T-helper 1 cell treated with Interleukin-12 subunit alpha and Interleukin-12 subunit beta and Interleukin-4 antibody, amounts not matched to agents 30 μg/mL and 1 μg/mL, for 36 hours (primary cell): ENCODE data around the gene ELFN1.

Source experiments
- H3K27ac Mint-ChIP-seq: one replicate; pipeline ENCODE4 v1.8.0; 2021; ENCODE audit warnings: mild to moderate bottlenecking, mixed read lengths
- H3K27me3 Mint-ChIP-seq: one replicate; pipeline ENCODE4 v1.8.0; 2021; ENCODE audit warnings: low read depth, mixed read lengths
- H3K36me3 Mint-ChIP-seq: one replicate; pipeline ENCODE4 v1.8.0; 2021; ENCODE audit warnings: low read depth, mixed read lengths
- H3K4me1 Mint-ChIP-seq: one replicate; pipeline ENCODE4 v1.8.0; 2021; ENCODE audit warnings: low read depth, mixed read lengths
- H3K4me3 Mint-ChIP-seq: one replicate; pipeline ENCODE4 v1.8.0; 2021; ENCODE audit warnings: mild to moderate bottlenecking, moderate library complexity, mixed read lengths
- H3K9me3 Mint-ChIP-seq: one replicate; pipeline ENCODE4 v1.8.0; 2021; ENCODE audit warnings: mixed read lengths

Gene ELFN1

DNA sequence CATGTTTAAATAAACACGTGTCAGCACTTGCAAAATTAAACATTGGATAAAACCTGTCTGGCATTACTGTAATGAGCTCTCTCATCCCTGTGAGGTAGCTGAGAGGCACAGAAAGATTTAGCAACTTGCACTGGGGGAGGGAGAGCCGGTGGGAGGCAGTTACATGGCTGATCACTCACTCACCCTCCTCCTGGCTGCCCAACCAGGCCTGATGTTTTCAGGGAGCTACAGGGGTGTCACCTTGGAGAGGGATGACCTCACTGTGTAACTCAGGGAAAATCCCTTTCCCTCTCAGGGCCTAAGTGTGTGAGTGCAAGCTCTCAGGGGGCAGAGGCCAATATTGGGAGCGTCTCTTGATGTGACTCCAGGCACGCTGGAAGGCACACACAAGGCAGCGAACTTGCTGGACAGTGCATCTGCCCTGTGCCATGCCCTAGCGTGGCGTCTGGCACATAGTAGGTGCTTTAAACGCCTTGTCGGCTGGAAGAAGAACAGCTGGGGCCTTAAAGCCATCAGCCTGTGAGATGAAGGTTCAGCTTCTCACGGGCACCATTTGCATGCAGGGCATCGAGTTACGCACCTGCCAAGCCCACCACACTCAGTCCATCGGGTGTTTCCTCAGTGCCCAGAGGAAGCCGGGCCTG lies 51.1 kb downstream of the ELFN1 start:
- H3K27me3 Mint-ChIP-seq, result peaks cover 3% of the 10 kb centered on the region
- H3K9me3 Mint-ChIP-seq, result peaks cover 5% of the 10 kb centered on the region
- no peak overlapping the region for H3K4me3 Mint-ChIP-seq
- H3K4me1 Mint-ChIP-seq, result no peaks in the 10 kb centered on the region
- H3K27ac Mint-ChIP-seq, result no peak overlapping the region
- H3K36me3 Mint-ChIP-seq, result no peaks in the 10 kb centered on the region

DNA sequence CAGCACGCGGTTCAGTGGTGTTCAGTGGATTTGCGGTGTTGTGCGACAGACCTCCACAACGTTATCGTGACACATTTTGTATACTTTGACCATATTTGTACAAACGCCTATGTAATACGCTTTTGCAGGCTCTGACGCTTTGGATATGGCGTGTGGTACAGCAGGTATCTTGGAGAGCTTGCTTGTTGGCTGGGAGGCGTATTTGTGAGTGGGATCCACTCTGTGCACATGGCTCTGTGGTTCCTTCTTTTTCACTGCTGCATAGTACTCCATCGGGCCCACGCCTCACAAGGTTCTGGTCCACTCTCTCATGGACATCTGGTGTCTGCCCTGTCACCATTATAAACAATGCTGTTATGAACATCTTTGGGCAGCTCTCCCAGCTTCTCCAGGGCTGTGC lies 53.2 kb downstream of the ELFN1 start:
- Mint-ChIP-seq H3K4me1 (no peaks in the 10 kb centered on the region), H3K4me3 (no peak overlapping the region), H3K27me3 (no peaks in the 10 kb centered on the region), H3K27ac (no peak overlapping the region), H3K9me3 (peaks cover 5% of the 10 kb centered on the region), H3K36me3 (no peaks in the 10 kb centered on the region)

DNA sequence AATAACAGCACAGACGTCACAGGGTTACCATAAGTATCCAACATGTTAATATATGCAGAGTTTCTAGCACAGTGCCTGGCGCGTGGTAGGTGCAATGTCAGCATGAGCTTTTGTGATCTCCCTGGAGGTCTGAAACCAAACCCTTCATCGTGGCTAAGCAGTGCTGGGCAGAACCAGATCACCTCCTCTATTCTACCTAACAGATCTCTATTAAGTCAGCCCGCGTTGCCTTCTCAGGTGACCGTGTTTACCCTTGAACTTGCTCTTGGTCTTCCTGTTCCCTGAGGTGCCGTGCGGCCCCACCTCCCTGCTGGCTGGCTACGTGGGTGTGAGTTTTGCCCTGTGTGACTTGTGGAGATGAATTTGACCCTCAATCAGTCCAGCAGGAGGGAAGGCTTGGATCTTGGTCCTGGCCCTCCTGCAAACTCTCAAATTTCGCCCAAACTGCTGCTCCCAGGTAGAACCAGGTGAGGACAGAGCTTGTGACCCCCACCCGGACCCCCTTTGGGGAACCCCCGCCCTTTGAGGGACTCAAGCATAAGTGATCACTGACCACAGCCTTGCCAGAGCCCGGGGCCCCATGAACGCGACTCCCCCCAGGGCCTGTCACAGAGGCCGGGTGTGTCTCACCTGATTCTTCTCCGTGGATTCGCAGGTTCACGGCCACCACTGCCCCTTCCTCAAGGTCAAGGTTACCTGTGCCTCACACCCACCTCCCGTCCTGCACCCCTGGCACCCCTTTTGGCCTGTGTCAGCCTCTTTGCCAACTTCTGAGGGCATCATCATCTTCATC lies 54.2 kb downstream of the ELFN1 start:
- Mint-ChIP-seq H3K36me3 (no peaks in the 10 kb centered on the region), H3K4me3 (no peak overlapping the region), H3K27me3 (no peaks in the 10 kb centered on the region), H3K9me3 (peaks cover 5% of the 10 kb centered on the region), H3K4me1 (no peaks in the 10 kb centered on the region), H3K27ac (no peak overlapping the region)

DNA sequence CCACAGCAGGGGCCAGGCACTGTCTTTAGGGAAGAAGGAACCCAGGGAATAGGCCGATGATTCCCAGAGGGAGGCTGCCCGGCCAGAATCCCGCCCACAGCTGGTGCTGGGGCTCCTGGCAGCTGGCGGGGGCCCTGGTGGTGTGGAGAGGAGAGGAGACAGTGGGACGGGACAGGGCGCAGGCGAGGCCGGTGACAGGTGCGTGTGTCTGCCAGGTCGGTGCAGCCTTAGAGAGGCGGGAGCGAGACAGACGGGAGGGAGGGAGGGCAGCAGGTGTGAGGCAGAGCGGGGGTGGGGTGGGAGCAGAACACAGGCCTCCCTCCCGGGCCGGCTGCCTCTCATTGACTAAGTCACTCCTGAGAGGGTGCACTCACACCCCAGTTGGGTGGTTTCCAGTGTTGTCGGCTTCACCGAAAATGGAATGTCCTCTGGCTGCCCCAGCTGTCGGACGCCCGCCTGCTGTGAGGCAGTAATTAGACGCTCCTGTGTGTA lies 55.2 kb downstream of the ELFN1 start:
- no peaks in the 10 kb centered on the region for H3K36me3 Mint-ChIP-seq
- no peak overlapping the region for H3K4me3 Mint-ChIP-seq
- no peaks in the 10 kb centered on the region for H3K27me3 Mint-ChIP-seq
- no peak overlapping the region for H3K27ac Mint-ChIP-seq
- peaks cover 5% of the 10 kb centered on the region for H3K9me3 Mint-ChIP-seq
- no peaks in the 10 kb centered on the region for H3K4me1 Mint-ChIP-seq

DNA sequence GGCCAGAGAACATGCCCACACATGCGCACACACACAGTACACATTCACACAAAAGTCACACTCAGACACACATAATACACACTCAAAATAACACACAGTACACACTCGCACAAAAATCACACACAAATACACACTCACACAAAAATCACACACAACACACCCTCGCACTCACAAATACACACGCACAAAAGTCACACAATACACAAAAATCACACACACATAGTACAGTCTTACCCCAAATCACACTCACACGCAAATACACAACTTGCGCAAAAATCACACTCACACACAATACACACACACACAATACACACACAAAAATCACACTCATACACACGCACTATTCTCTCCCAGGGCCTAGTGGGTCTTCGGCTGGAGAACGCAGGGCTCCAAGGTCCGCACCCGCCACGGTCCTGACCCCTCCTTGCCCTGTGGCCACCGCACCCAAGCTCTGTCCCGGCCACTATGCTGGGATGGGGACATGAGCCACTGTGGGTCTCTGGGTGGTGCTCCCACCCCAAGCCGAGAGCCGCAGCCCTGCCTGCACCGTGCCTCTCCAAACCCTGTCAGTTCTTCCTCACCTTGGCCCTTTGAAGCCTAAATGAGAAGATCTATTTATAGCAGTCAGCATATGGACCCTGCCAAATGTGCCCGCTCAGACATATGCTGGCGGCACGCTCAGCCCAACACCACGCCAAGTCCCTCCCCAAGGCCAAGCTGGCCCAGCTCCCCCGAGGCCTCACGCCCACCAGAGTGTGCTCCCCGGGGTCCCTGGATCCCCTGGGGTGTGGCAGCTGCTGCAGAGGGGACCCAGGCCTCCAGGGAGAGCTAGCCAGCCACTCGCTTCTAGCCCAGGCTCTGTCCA lies 55.9 kb downstream of the ELFN1 start:
- Mint-ChIP-seq H3K4me3 (no peak overlapping the region), H3K9me3 (peaks cover 5% of the 10 kb centered on the region), H3K27me3 (no peaks in the 10 kb centered on the region), H3K27ac (no peak overlapping the region), H3K4me1 (no peaks in the 10 kb centered on the region), H3K36me3 (no peaks in the 10 kb centered on the region)

DNA sequence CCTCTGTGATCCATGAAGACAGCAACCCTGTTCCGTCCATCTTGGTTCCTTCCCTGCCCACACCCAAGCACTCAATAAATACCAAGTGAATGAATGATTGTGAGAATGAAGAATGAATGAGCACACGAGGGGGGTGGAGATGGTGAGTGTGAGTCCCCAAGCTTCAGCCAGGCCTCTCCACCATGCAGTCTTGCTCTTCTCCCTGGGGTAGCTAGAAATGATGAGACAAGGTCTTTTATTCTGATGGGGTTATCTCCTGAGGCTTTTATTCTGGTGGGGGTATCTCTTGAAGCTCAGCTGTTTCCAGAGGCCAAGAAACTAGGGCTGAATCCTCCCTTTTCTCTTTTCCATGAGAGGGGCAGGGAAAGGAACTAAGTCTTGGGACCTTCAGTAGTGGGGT lies 57.0 kb downstream of the ELFN1 start:
- H3K4me3 Mint-ChIP-seq, result no peak overlapping the region
- H3K27me3 Mint-ChIP-seq, result no peaks in the 10 kb centered on the region
- no peak overlapping the region for H3K27ac Mint-ChIP-seq
- no peaks in the 10 kb centered on the region for H3K4me1 Mint-ChIP-seq
- H3K36me3 Mint-ChIP-seq, result no peaks in the 10 kb centered on the region
- peaks cover 5% of the 10 kb centered on the region for H3K9me3 Mint-ChIP-seq

DNA sequence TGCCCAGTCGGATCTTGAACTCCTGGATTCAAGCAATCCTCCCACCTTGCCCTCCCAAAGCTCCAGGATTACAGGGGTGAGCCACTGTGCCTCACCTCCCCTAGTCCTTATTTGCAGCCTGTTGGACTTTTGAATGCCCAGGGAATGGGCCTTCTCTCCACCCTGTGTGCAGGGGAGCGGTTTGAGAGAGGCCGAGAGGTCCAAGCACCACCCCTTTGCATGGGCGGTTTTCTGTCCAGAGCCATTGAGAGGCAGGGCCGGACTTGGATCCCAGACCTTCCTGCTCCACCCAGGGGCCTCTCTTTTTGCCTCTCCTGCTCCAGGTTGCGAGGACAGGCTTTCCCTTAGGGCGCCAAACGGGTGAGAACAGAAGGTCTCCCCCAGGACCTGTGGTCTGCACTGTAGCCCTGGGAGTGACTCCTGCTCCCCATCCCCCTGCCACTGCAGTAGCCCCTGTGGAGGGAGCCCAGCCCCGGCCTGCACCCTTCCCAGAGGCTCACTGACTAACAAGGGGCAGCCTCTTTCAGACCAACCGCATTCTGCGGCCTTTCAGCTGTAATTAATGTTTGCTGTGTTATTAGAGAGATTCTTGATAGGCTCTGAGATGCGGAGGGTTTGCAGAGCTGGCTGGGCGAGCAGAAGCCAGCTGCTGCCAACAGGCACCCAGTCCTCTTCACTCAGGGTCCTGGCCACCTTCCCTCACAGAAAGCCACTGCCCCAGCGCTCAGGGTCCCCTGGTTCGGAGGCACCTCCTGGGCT lies 57.9 kb downstream of the ELFN1 start:
- Mint-ChIP-seq H3K36me3 (no peaks in the 10 kb centered on the region), H3K9me3 (peaks cover 5% of the 10 kb centered on the region), H3K4me1 (no peaks in the 10 kb centered on the region), H3K27ac (no peak overlapping the region), H3K4me3 (no peak overlapping the region), H3K27me3 (no peaks in the 10 kb centered on the region)

DNA sequence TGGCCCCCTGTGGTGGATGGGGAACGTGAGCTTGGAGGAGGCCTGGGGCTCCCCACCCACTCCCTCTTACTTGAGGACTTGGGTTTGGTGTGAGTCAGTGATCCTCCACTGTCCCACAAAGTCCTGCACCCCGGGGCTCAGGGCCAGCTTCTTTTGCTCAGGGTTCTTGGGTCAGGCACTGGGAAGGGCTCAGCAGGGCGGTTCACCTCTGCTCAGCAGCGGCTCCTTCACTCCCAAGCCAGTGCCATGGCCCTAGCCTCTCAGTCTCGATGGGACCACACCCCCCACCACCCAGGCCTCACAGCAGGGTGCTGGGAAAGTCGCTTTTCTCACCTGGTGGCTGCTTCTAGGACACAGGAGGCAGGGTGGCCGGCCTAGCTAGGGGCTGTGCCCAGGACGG lies 59.1 kb downstream of the ELFN1 start:
- Mint-ChIP-seq H3K9me3 (peaks cover 5% of the 10 kb centered on the region), H3K27me3 (no peaks in the 10 kb centered on the region), H3K4me1 (no peaks in the 10 kb centered on the region), H3K27ac (no peak overlapping the region), H3K36me3 (no peaks in the 10 kb centered on the region), H3K4me3 (no peak overlapping the region)

DNA sequence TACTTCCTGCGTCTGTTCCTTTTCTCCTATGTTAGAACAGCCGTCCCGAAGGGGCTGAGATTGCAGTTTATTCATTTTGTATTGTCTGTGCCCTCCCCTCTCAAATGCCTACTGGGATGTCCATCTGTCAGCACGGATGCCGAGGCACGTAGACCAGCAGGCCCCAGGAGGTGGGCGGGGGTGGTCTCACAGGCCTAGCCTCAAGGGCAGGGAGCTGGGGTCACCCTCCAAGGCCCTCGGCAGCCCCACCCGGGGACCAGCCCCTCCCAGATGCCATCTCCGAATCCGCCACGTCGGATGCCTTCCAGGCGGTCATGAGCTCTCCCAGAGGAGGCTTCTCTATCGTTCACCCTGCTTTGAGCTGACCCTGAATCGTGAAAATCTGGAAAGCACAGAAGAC lies 59.7 kb downstream of the ELFN1 start:
- Mint-ChIP-seq H3K9me3 (peaks cover 5% of the 10 kb centered on the region), H3K36me3 (no peaks in the 10 kb centered on the region), H3K4me1 (no peaks in the 10 kb centered on the region), H3K4me3 (no peak overlapping the region), H3K27ac (no peak overlapping the region), H3K27me3 (no peaks in the 10 kb centered on the region)

DNA sequence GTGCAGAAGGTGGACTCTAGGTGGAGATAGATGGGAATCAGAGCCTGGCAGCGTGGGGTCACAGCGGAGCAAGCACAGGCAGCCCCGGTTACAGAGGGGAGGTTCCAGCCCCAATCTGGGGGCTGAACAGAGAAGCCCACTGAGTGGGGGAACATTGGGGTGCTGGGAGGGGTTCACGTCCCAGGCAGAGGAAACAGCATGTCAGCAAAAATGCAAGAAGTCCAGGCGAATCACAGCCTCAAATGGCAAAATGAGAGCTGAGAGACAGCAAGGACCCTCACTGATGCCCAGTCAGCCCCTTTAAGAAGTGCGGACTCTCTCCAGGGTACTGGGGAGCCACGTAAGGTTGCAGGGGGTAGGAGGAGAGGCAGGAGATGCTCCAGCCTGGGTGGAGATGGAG lies 62.0 kb downstream of the ELFN1 start:
- Mint-ChIP-seq H3K27me3 (no peaks in the 10 kb centered on the region), H3K4me1 (no peaks in the 10 kb centered on the region), H3K4me3 (no peak overlapping the region), H3K36me3 (no peaks in the 10 kb centered on the region), H3K27ac (no peak overlapping the region), H3K9me3 (no peaks in the 10 kb centered on the region)

DNA sequence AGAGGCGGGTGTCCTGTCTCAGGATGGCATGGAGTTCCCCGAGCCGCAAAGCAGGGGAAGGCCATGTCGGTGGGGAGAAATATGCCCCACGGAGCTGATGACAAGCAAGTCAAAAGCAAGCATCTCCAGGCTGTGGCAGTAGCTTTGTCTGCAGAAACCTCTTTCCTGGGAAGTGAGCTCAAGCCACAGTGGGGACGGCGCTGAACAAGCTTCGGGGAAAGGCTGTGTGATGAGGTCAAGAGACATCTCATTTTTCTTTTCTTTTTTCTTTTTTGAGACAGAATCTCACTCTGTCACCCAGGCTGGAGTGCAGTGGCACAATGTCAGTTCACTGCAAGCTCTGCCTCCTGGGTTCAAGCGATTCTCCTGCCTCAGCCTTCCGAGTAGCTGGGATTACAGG lies 62.6 kb downstream of the ELFN1 start:
- Mint-ChIP-seq H3K27me3 (no peaks in the 10 kb centered on the region), H3K9me3 (no peaks in the 10 kb centered on the region)

DNA sequence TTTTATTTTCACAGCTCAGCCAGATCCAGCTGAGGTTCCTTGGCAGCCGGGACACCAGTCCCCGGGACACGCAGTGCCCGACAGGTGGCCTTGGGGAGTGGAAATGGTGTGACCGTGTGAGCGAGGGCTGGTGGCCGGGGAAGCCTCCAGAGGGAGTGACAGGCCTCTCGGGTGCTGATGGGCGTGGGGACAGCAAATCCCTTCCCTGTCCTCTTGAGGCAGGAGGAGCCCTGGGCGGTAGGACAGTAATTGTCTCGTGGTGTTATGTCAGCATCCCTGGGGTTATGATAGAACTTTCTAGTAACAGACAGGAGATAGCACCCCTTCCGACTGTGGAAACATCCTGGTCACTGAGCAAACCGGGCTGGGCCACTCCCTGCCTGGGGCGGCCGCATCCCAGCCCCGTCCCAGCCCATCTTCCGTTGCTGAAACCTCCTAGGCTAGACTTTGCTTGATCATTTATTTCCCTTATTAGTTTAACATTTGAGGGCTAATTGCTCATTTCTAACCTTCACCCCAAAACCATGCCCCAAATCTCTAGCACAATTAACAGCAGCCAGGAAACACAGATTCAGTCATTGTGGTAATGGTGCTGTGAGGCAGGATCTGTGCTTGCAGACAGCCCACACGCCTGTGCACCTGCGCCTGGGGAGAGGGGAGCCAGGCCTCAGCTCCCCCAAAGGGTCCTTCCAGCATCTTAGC lies 63.3 kb downstream of the ELFN1 start:
- no peaks in the 10 kb centered on the region for H3K9me3 Mint-ChIP-seq
- H3K4me3 Mint-ChIP-seq, result no peak overlapping the region
- H3K27me3 Mint-ChIP-seq, result no peaks in the 10 kb centered on the region
- H3K36me3 Mint-ChIP-seq, result no peaks in the 10 kb centered on the region
- H3K27ac Mint-ChIP-seq, result no peak overlapping the region
- peaks cover under 1% of the 10 kb centered on the region for H3K4me1 Mint-ChIP-seq

More for the DNA sequence above, 62.6 kb downstream of the ELFN1 start:
- no peak overlapping the region for H3K4me3 Mint-ChIP-seq
- H3K4me1 Mint-ChIP-seq, result no peaks in the 10 kb centered on the region
- no peak overlapping the region for H3K27ac Mint-ChIP-seq
- H3K36me3 Mint-ChIP-seq, result no peaks in the 10 kb centered on the region

DNA sequence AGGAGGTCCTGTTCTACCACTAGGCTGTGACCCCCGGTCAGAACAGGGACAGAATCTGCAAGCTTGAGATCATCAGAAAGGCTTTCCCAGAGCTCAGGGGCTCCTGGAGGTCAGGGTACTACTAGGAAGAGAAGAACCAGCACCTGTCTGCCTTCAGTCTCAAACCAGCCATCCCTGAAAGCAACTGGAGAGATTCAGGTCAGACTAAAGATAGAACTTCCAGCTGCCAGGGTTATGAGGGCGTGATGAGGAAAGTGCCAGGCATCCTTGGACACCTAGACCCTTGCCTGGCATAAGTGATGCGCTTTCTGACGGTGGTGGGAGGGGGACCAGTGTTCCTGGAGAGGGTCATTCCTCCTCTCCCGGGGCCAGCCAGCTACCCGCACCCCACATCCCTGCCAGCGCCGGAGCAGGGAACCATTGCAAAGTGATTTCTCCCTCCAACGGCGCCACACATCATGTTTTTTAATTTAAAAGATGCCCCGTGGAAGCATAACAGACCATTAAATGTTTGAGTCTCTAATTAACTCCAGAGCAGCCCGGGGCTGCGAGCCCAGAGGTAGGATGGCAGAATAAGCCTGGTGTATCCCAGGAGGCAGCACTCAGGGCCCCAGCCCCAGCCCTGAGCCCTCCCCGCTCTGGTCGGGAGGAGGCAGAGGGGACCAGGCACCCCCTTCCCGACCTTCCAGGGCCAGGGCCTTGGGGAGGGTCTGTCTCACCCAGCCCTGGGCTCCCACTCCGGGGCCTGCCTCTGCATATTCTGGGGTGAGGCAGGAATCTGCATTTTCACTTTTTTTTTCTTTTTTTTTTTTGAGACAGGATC lies 64.0 kb downstream of the ELFN1 start:
- Mint-ChIP-seq H3K27ac (no peak overlapping the region), H3K27me3 (no peaks in the 10 kb centered on the region), H3K4me1 (peaks cover 4% of the 10 kb centered on the region), H3K36me3 (no peaks in the 10 kb centered on the region), H3K9me3 (no peaks in the 10 kb centered on the region), H3K4me3 (no peak overlapping the region)
